Pulmonary artery endothelial cell (primary cell): Measurements from ENCODE around the gene CFAP52. TPM values are rescaled to one million over a fixed set of nuclear protein-coding genes. Genes with fewer than 3 reads are reported as not detected.
"Not testable (repeated sequence)": the region's sequence is repeated elsewhere in the genome, so short reads cannot be mapped to it uniquely, and the experiment has no call there.

Experiments used
- DNase-seq: peaks from one replicate; pipeline ENCODE4 v3.0.0-alpha.2; 2011; ENCODE audit warnings: low read depth, low spot score
- total RNA-seq: library from RNA; depleted of rRNA; stranded (reverse); fragments of >200 nt; gene quantifications from 2 replicates; pipeline ENCODE4 v1.2.3, GENCODE V29; 2014

CFAP52 gene
- total RNA-seq, 1 donor from 2014 or later: not detected

- no peak for DNase-seq
These were observed 7.4 kb upstream of the CFAP52 start for GRCh38 chr17:9568957-9569588.

- DNase-seq: no peak
These were observed 5.2 kb upstream of the CFAP52 start for GRCh38 chr17:9571201-9571600.

GRCh38 chr17:9575381-9576101 lies 901 bp upstream of the CFAP52 start, which contains the start of gene STX8:
Gene STX8 (minus strand): TSS chr17:9575820. CDS start chr17:9575808, 12 bp downstream.
- DNase-seq: peak; percentile 53

GRCh38 chr17:9577373-9577709 lies 899 bp downstream of the CFAP52 start:
- DNase-seq: no peak

- DNase-seq: no peak
These were observed 11.7 kb downstream of the CFAP52 start for GRCh38 chr17:9587969-9588656.

GRCh38 chr17:9594065-9594464 lies 17.6 kb downstream of the CFAP52 start:
- DNase-seq: no peak

GRCh38 chr17:9597638-9598037 lies 21.2 kb downstream of the CFAP52 start:
- not testable (repeated sequence) for DNase-seq

DNA sequence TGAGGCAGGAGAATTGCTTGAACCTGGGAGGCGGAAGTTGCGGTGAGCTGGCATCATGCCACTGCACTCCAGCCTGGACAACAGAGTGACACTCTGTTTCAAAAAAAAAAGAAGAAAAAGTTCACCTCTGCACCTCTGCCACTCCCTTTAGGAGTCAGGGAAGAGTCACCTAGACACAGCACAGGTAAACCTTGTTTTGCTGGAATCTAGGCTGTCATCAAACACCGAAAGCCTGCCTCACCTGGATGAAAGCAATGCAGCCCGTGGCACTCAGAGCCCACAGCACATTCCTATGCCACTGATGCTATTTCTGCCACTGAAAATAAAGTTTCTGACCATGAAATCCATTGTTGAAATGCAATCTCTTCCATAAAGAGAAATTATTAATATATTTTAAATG lies 22.2 kb downstream of the CFAP52 start:
- DNase-seq: no peak

- DNase-seq: not testable (repeated sequence)
These were observed 28.1 kb downstream of the CFAP52 start for GRCh38 chr17:9604583-9604982.

GRCh38 chr17:9606453-9606852 lies 30.0 kb downstream of the CFAP52 start:
- no peak for DNase-seq

GRCh38 chr17:9607058-9607457 lies 30.6 kb downstream of the CFAP52 start:
- not testable (repeated sequence) for DNase-seq

GRCh38 chr17:9611557-9611956 lies 35.1 kb downstream of the CFAP52 start:
- no peak for DNase-seq

DNA sequence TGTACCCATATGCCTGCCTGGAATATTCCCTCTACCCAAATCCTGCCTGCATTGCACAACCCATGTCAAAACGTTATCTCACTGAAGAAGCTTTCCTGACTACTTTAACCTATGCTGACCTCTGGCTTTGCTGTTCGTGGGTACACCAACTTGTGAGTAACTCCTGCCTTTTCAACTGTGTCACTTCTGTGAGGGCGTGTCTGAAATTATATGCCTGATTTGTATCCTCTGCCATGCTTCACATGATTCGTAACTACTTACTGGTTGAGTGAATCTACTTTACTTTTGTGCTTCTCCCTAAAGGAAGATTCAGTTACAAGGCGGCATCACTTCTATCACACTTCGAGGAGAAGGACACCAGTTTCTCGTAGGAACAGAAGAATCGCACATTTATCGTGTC lies 35.6 kb downstream of the CFAP52 start:
- no peak for DNase-seq

- DNase-seq: no peak
These were observed 39.0 kb downstream of the CFAP52 start for GRCh38 chr17:9615486-9615885.

GRCh38 chr17:9622961-9623360 lies 46.5 kb downstream of the CFAP52 start:
- DNase-seq: no peak

DNA sequence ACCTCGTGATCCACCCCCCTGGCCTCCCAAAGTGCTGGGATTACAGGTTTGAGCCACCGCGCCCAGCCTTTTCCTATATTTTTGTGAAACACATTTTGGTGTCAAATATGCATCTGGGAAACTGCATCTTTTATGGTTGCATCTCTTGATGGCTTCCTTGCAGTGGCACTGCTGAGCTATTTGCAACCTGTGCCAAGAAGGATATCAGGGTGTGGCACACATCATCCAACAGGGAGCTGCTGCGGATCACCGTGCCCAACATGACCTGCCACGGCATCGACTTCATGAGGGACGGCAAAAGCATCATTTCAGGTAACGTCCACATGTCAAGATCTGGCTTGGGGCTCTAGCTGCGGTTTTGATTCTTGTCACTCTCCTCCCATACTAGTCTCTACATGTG lies 52.1 kb downstream of the CFAP52 start:
- DNase-seq: no peak

DNA sequence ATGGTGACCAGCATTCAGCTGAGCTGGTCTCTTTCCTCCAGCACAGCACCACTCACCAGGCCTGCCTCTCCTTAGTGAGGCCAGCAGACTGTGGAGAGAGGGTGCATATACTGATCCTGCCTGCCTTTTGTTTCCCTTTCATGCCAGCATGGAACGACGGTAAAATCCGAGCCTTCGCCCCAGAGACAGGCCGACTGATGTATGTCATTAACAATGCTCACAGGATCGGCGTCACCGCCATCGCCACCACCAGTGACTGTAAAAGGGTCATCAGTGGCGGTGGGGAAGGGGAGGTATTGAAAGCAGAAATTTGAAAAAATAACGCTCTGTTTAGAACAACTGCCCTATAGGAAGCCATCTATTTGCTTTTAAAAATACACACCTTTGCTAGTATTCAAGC lies 56.3 kb downstream of the CFAP52 start:
- DNase-seq: no peak

DNA sequence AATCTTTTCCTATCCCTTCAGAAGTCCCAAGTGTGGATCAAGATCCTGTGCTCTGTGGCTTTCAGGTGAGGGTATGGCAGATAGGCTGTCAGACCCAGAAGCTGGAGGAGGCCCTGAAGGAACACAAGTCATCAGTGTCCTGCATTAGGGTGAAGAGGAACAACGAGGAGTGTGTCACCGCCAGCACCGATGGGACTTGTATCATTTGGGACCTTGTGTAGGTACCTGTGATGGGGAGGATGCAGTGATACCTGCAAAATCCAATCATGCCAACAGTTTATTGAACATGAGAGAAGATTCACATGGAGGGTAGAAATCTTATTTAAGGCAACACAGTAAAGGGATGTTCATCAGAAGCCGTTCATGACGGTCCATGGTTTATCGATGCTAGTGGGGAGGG lies 58.9 kb downstream of the CFAP52 start:
- no peak for DNase-seq

GRCh38 chr17:9636501-9636900 lies 60.1 kb downstream of the CFAP52 start:
- DNase-seq: no peak

- DNase-seq: not testable (repeated sequence)
These were observed 63.9 kb downstream of the CFAP52 start for GRCh38 chr17:9640388-9640787.

DNA sequence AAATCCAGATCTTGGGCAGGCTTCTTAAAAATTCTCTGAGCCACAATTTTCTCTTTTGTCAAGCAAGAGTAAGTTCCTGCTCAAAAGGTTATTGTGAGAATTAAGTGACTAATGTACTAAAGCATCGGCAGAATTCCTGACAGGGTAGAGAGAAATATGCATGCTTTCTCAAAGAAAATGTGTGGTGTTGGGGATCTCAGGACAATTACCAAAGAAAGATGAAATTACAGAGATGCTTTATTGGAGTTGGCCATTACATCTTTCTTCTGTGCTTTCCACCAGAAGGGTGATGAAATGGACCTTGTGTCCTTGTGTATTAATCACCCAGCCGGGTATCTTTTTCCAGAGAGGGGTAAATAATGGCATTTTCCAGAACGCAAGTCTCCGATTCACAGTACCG lies 67.2 kb downstream of the CFAP52 start:
- no peak for DNase-seq

DNA sequence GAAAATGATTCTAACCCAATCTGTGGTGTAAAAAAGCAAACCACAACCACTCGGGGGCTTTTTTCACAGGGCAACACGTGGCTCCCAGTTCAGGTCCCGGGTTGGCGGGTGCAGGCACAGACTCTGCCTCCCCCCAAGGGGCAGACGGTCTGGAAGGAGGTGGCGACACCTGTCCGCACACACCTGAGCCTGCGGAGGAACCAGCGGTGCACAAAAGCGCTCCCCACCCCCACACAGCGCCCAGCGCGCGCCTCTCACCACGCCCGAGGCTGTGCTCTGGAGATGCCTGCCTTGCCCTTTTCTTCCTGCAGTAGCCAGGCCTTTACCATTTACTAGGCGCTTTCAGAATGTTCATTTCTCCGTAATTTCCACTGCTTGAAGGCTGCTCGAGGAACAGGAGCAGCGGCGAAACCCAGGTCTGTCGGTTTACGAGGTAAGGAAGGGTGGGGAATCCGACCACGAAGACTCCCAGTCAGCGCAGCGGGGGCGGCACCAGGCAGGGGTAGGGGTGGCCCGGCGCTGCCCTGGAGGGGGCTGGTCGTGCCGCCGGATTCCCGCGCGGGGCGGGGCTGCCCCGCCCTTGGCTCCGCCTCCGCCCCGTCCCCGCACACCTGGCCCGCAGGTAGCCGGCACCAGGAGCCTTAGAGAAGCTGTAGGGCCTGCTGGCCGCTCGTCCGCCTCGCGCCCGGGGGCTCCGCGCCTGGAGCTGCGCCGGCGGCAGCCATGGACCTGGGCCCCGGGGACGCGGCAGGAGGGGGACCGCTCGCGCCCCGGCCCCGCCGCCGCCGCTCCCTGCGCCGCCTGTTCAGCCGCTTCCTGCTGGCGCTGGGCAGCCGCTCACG lies 68.7 kb downstream of the CFAP52 start, which contains the start of gene USP43:
Gene USP43 (plus strand): TSS at position 608 of the 842 bp plus-strand sequence. CDS start 116 bp downstream, at position 724.
- no peak for DNase-seq
